IMR-90 (cell line): Measurements from ENCODE around the gene VAV1. TPM values are rescaled to one million over a fixed set of nuclear protein-coding genes. Genes with fewer than 3 reads are reported as not detected.

Source experiments
- ATAC-seq: fragments of 200-7000 bp; cut with Tn5 transposase; 2 replicates; pipeline ENCODE4 v1.9.1; 2020; ENCODE audit warnings: low read depth, mild to moderate bottlenecking, moderate library complexity
- BruUV-seq: library from RNA; stranded (reverse); fragments of 400-500 nt; replicated peaks from 2 replicates; lab custom pipeline; 2021; lab: Mats Ljungman, UMichigan
- CTCF ChIA-PET: fragments of 300-600 bp; formaldehyde crosslinking; extraction: SDS; loops from one replicate; lab custom pipeline; 2021; ENCODE audit warnings: antibody characterized with exemption; lab: Yijun Ruan, JAX
- POLR2A ChIA-PET: fragments of 300-600 bp; sonication (Branson Sonifier 250); formaldehyde crosslinking; loops from one replicate; lab custom pipeline; 2022; ENCODE audit warnings: antibody characterized with exemption; ENCODE audit not compliant: unreplicated experiment; lab: Charles Lee
- DNase-seq: peaks from one replicate; pipeline ENCODE4 v3.0.0; 2013
- H2AFZ ChIP-seq: replicated peaks from 2 replicates; pipeline ENCODE3; 2013; ENCODE audit warnings: low read length, mild to moderate bottlenecking; ENCODE audit not compliant: poor library complexity
- H2AK5ac ChIP-seq: 2 replicates; pipeline ENCODE4 v1.6.1; 2013; ENCODE audit warnings: low read depth, low read length, inconsistent platforms
- H2AK9ac ChIP-seq: replicated peaks from 2 replicates; pipeline ENCODE3; 2013; ENCODE audit warnings: mild to moderate bottlenecking, low read depth, low read length, moderate library complexity; ENCODE audit not compliant: poor library complexity
- H2BK120ac ChIP-seq: 2 replicates; pipeline ENCODE4 v1.6.1; 2013; ENCODE audit warnings: low read depth, low read length, inconsistent platforms
- H2BK15ac ChIP-seq: 3 replicates; pipeline ENCODE4 v1.6.1; 2013; ENCODE audit warnings: low read depth, low read length, inconsistent platforms
- H2BK20ac ChIP-seq: 2 replicates; pipeline ENCODE4 v1.6.1; 2013; ENCODE audit warnings: low read depth, mild to moderate bottlenecking, inconsistent platforms, low read length, moderate library complexity
- H2BK5ac ChIP-seq: 2 replicates; pipeline ENCODE4 v1.6.1; 2013; ENCODE audit warnings: mild to moderate bottlenecking, low read depth, low read length, inconsistent platforms; ENCODE audit not compliant: poor library complexity, severe bottlenecking
- H3K14ac ChIP-seq: replicated peaks from 2 replicates; pipeline ENCODE4 v1.6.1; 2013; ENCODE audit warnings: low read depth, low read length, inconsistent platforms
- H3K18ac ChIP-seq: 2 replicates; pipeline ENCODE4 v1.6.1; 2013; ENCODE audit warnings: low read depth, low read length, control low read depth
- H3K23ac ChIP-seq: 2 replicates; pipeline ENCODE4 v1.6.1; 2013; ENCODE audit warnings: low read depth, low read length, inconsistent platforms
- H3K27ac ChIP-seq: 2 replicates; pipeline ENCODE4 v1.5.1; 2013; ENCODE audit warnings: mild to moderate bottlenecking, control low read depth, low read length; ENCODE audit not compliant: insufficient read depth
- H3K27me3 ChIP-seq: 2 replicates; pipeline ENCODE4 v1.6.1; 2013; ENCODE audit warnings: low read length; ENCODE audit not compliant: control insufficient read depth, insufficient read depth
- H3K36me3 ChIP-seq: 2 replicates; pipeline ENCODE4 v1.6.1; 2013; ENCODE audit warnings: low read length, mixed read lengths; ENCODE audit not compliant: control insufficient read depth, insufficient read depth
- H3K4ac ChIP-seq: 2 replicates; pipeline ENCODE4 v1.6.1; 2013; ENCODE audit warnings: low read depth, low read length, inconsistent platforms
- H3K4me1 ChIP-seq: 2 replicates; pipeline ENCODE4 v1.6.1; 2013; ENCODE audit warnings: low read length, mixed read lengths; ENCODE audit not compliant: control insufficient read depth, insufficient read depth
- H3K4me2 ChIP-seq: 2 replicates; pipeline ENCODE4 v1.6.1; 2013; ENCODE audit warnings: low read depth, mild to moderate bottlenecking, control low read depth, low read length, moderate library complexity
- H3K4me3 ChIP-seq: 2 replicates; pipeline ENCODE4 v1.5.1; 2013; ENCODE audit warnings: low read depth, mild to moderate bottlenecking, control low read depth, low read length, moderate library complexity; ENCODE audit not compliant: insufficient read depth
- H3K56ac ChIP-seq: 2 replicates; pipeline ENCODE4 v1.6.1; 2013; ENCODE audit warnings: low read length, inconsistent platforms; ENCODE audit not compliant: insufficient read depth; ENCODE audit errors: extremely low read depth
- H3K79me1 ChIP-seq, 2 experiments: 2 replicates each; pipeline ENCODE4 v1.6.1; 2013; ENCODE audit warnings: low read length in 2 of 2, inconsistent platforms in 1 of 2, low read depth in 1 of 2
- H3K9ac ChIP-seq: 2 replicates; pipeline ENCODE4 v1.6.1; 2013; ENCODE audit warnings: low read depth, low read length, control low read depth
- H3K9me1 ChIP-seq: 2 replicates; pipeline ENCODE4 v1.6.1; 2013; ENCODE audit warnings: low read length, inconsistent platforms; ENCODE audit not compliant: insufficient read depth
- H3K9me3 ChIP-seq: 2 replicates; pipeline ENCODE4 v1.6.1; 2013; ENCODE audit warnings: low read length; ENCODE audit not compliant: control insufficient read depth, insufficient read depth
- H4K20me1 ChIP-seq: 2 replicates; pipeline ENCODE4 v1.6.1; 2013; ENCODE audit warnings: low read length, inconsistent platforms; ENCODE audit not compliant: insufficient read depth
- H4K5ac ChIP-seq: 2 replicates; pipeline ENCODE4 v1.6.1; 2013; ENCODE audit warnings: mild to moderate bottlenecking, low read depth, low read length, control low read depth
- H4K8ac ChIP-seq, 2 experiments: 2 replicates each; pipeline ENCODE4 v1.6.1; 2013; ENCODE audit warnings: low read depth in 2 of 2, low read length in 2 of 2, control low read depth in 1 of 2, inconsistent platforms in 1 of 2
- H4K91ac ChIP-seq: 2 replicates; pipeline ENCODE4 v1.6.1; 2013; ENCODE audit warnings: low read depth, low read length, inconsistent platforms; ENCODE audit not compliant: insufficient read depth
- CTCF ChIP-seq: conservative IDR thresholded peaks from 2 replicates; pipeline ENCODE4 v1.5.1; 2012; ENCODE audit warnings: mild to moderate bottlenecking, low read depth, low read length, improper control_type of control experiment
- ELK1 ChIP-seq: fragments of 150-350 bp; IDR thresholded peaks from 2 replicates; pipeline ENCODE4 v1.6.1; 2016; ENCODE audit warnings: low read depth, mild to moderate bottlenecking, low read length, moderate library complexity, borderline replicate concordance
- MAZ ChIP-seq: IDR thresholded peaks from 2 replicates; pipeline ENCODE4 v1.6.1; 2012; ENCODE audit warnings: low read depth, mild to moderate bottlenecking, low read length, improper control_type of control experiment, moderate library complexity, borderline replicate concordance
- MXI1 ChIP-seq: IDR thresholded peaks from 2 replicates; pipeline ENCODE4 v1.6.1; 2012; ENCODE audit warnings: low read depth, mild to moderate bottlenecking, low read length, moderate library complexity, borderline replicate concordance
- NFE2L2 ChIP-seq: fragments of 150-350 bp; IDR thresholded peaks from 2 replicates; pipeline ENCODE4 v1.6.1; 2016; ENCODE audit warnings: low read depth, mild to moderate bottlenecking, low read length
- POLR2A ChIP-seq: IDR thresholded peaks from 2 replicates; pipeline ENCODE4 v1.6.1; 2012; ENCODE audit warnings: mild to moderate bottlenecking, low read depth, low read length
- RAD21 ChIP-seq: IDR thresholded peaks from 2 replicates; pipeline ENCODE4 v1.6.1; 2012; ENCODE audit warnings: low read length, improper control_type of control experiment
- RCOR1 ChIP-seq: IDR thresholded peaks from 2 replicates; pipeline ENCODE4 v1.6.1; 2012; ENCODE audit warnings: mild to moderate bottlenecking, low read length, improper control_type of control experiment; ENCODE audit not compliant: insufficient replicate concordance
- USF2 ChIP-seq: fragments of 150-350 bp; IDR thresholded peaks from 2 replicates; pipeline ENCODE4 v1.6.1; 2017; ENCODE audit warnings: mild to moderate bottlenecking, antibody characterized with exemption, low read length, low read depth
- WGBS, 2 experiments: methylation state at CpG; one replicate each; pipeline versions ENCODE4 v1.1.5 to v1.1.7; 2013; ENCODE audit warnings: missing lambda C conversion rate in 2 of 2; ENCODE audit not compliant: insufficient read length in 1 of 2; ENCODE audit errors: extremely low coverage in 2 of 2; 5-methylcytosine and 5-hydroxymethylcytosine counted together
- dilution Hi-C: fragments of 300-500 bp; cut with HindIII; formaldehyde crosslinking; loops from one replicate; pipeline ENCODE4 v1.14.3; 2018; ENCODE audit warnings: low sequenced_read_pairs; ENCODE audit not compliant: unreplicated experiment
- in situ Hi-C: fragments of 300-500 bp; cut with MboI; formaldehyde crosslinking; loops from 3 replicates; pipeline ENCODE4 v1.14.3; 2019; ENCODE audit warnings: low sequenced_read_pairs, inconsistent platforms, mixed read lengths
- intact Hi-C: fragments of 100-400 bp; cut with micrococcal nuclease; formaldehyde crosslinking; loops from 2 replicates; pipeline ENCODE4 v1.10.0; 2022
- polyA plus RNA-seq, 3 experiments: library from polyadenylated mRNA; depleted of rRNA; stranded (reverse); fragments of >200 nt; gene quantifications; 2 replicates each; pipeline ENCODE4 v1.2.3, GENCODE V29; 2012; ENCODE audit warnings: low replicate concordance in 1 of 3
- total RNA-seq: library from RNA; depleted of rRNA; stranded (reverse); fragments of >200 nt; gene quantifications from 2 replicates; pipeline ENCODE4 v1.2.3, GENCODE V29; 2012

VAV1 gene
- total and polyA plus RNA-seq, 2 of the 4 experiments (the other 2 are of a cell fraction), result not detected

- Histone ChIP-seq H3K4me1 (no peaks in the 10 kb centered on the region), H2AK5ac (no peak overlapping the region), H3K4ac (no peak overlapping the region), H2BK120ac (no peak overlapping the region), H3K27me3 (no peaks in the 10 kb centered on the region), H3K27ac (no peak overlapping the region), H4K5ac (no peak overlapping the region), H3K9me3 (no peaks in the 10 kb centered on the region), H3K9me1 (no peaks in the 10 kb centered on the region), H3K79me1 (no peaks in the 10 kb centered on the region), H3K23ac (no peak overlapping the region), H4K91ac (no peak overlapping the region), H2BK20ac (no peak overlapping the region), H3K56ac (no peak overlapping the region), H3K18ac (no peak overlapping the region), H3K36me3 (no peaks in the 10 kb centered on the region), H3K4me3 (no peak overlapping the region), H2AFZ (no peak overlapping the region), H3K14ac (no peak overlapping the region), H2AK9ac (no peak overlapping the region), H2BK15ac (no peak overlapping the region), H2BK5ac (no peak overlapping the region), H4K20me1 (no peaks in the 10 kb centered on the region), H3K9ac (no peak overlapping the region), H3K4me2 (no peak overlapping the region), H4K8ac (no peak overlapping the region)
- BruUV-seq, result no TSS peak
- dilution Hi-C loops (no loop called here), intact Hi-C loops (no loop called here), in situ Hi-C loops (no loop called here)
- TF ChIP-seq RCOR1 (no peak), CTCF (no peak), POLR2A (no peak), NFE2L2 (no peak), USF2 (no peak), RAD21 (no peak), MXI1 (no peak), MAZ (no peak), ELK1 (no peak)
- WGBS, 2 experiments, result no CpG with 5 or more reads among the region's 2 CpGs
- POLR2A ChIA-PET, result no interaction called here
- ATAC-seq (no peak), DNase-seq (no peak)
- CTCF ChIA-PET, result no interaction called here
Observed at GRCh38 chr19:6777434-6777833, 4.9 kb downstream of the VAV1 start.
